HepG2 (cell line): ENCODE data around the gene GJB6. TPM values are rescaled to one million over a fixed set of nuclear protein-coding genes. Genes with fewer than 3 reads are reported as not detected.

Experiments used
- ATAC-seq: fragments of 200-7000 bp; cut with Tn5 transposase; 3 replicates; pipeline ENCODE4 v1.9.1; 2020; ENCODE audit warnings: mild to moderate bottlenecking, moderate library complexity
- BruUV-seq: library from RNA; stranded (reverse); fragments of 400-500 nt; replicated peaks from 2 replicates; lab custom pipeline; 2021; lab: Mats Ljungman, UMichigan
- CTCF ChIA-PET: fragments of 300-600 bp; formaldehyde crosslinking; extraction: SDS; loops from one replicate; lab custom pipeline; 2021; ENCODE audit warnings: low total read pairs, inconsistent platforms, low intra/inter-chr PET ratio; lab: Yijun Ruan, JAX
- POLR2A ChIA-PET: fragments of 350-600 bp; sonication (Branson Sonifier 250); formaldehyde crosslinking; loops from one replicate; lab custom pipeline; 2020; ENCODE audit warnings: antibody characterized with exemption, inconsistent platforms; lab: Yijun Ruan, JAX
- DNase-seq: peaks from one replicate; pipeline ENCODE4 v3.0.0-alpha.2; 2015; ENCODE audit warnings: low spot score
- FAIRE-seq: peaks from 3 replicates; lab custom pipeline; 2011; peaks lifted over from hg19 to GRCh38; lab: Jason Lieb, UNC
- H2AFZ ChIP-seq: one replicate; pipeline ENCODE4 v1.6.1; 2011; ENCODE audit warnings: low read length, inconsistent platforms
- H3K27ac ChIP-seq: fragments of 300-600 bp; 3 replicates; pipeline ENCODE4 v1.8.0; 2011; ENCODE audit warnings: mixed run types, mild to moderate bottlenecking, mixed read lengths, low read length, inconsistent platforms; ENCODE audit not compliant: insufficient read depth; ENCODE audit errors: extremely low read length
- H3K27me3 ChIP-seq, 2 experiments: fragments of 200-600 bp in 1 of 2; 2 replicates in 1 of 2; 3 replicates in 1 of 2; pipeline versions ENCODE4 v1.6.0 to v1.8.0; 2011; ENCODE audit warnings: low read length in 2 of 2, mild to moderate bottlenecking in 2 of 2, moderate library complexity in 2 of 2, inconsistent platforms in 1 of 2; ENCODE audit not compliant: insufficient read depth in 2 of 2, control insufficient read depth in 1 of 2
- H3K36me3 ChIP-seq, 2 experiments: fragments of 200-600 bp in 1 of 2; replicated peaks in 1 of 2; 2 replicates in 1 of 2; 3 replicates in 1 of 2; pipeline versions ENCODE4 v1.5.1 to v1.8.0; 2011; ENCODE audit warnings: low read length in 2 of 2, inconsistent platforms in 1 of 2; ENCODE audit not compliant: insufficient read depth in 2 of 2, control insufficient read depth in 1 of 2
- H3K4me1 ChIP-seq: 2 replicates; pipeline ENCODE4 v1.5.1; 2012; ENCODE audit warnings: low read length, inconsistent platforms; ENCODE audit not compliant: insufficient read depth
- H3K4me2 ChIP-seq: 2 replicates; pipeline ENCODE4 v1.6.0; 2011; ENCODE audit warnings: low read depth, low read length, inconsistent platforms
- H3K4me3 ChIP-seq, 3 experiments: fragments of 200-600 bp in 1 of 3; sonication (generic), shearing (Covaris generic) in 1 of 3; replicated peaks in 1 of 3; 2 replicates each; pipeline ENCODE4 v1.5.1; 2011 to 2016; ENCODE audit warnings: low read length in 3 of 3, inconsistent platforms in 2 of 3, low read depth in 2 of 3, mild to moderate bottlenecking in 2 of 3, control low read depth in 1 of 3, mixed read lengths in 1 of 3; ENCODE audit not compliant: insufficient read depth in 1 of 3
- H3K79me2 ChIP-seq: one replicate; pipeline ENCODE4 v1.6.1; 2011; ENCODE audit warnings: low read length, inconsistent platforms; ENCODE audit not compliant: insufficient read depth
- H3K9ac ChIP-seq: 2 replicates; pipeline ENCODE4 v1.6.0; 2011; ENCODE audit warnings: mild to moderate bottlenecking, low read depth, low read length, inconsistent platforms; ENCODE audit not compliant: insufficient read depth
- H3K9me3 ChIP-seq: 2 replicates; pipeline ENCODE4 v1.5.1; 2012; ENCODE audit warnings: mild to moderate bottlenecking, low read length
- H4K20me1 ChIP-seq: 2 replicates; pipeline ENCODE4 v1.6.0; 2011; ENCODE audit warnings: inconsistent platforms, mild to moderate bottlenecking, low read length, moderate library complexity; ENCODE audit not compliant: insufficient read depth
- MED13 ChIP-seq: sonication (generic); formaldehyde crosslinking; IDR thresholded peaks from 2 replicates; pipeline ENCODE4 v1.5.0; 2020; ENCODE audit warnings: missing genetic modification reagents
- MLLT10 ChIP-seq: sonication (generic); formaldehyde crosslinking; IDR thresholded peaks from 2 replicates; pipeline ENCODE4 v1.4.0; 2020; ENCODE audit warnings: missing genetic modification reagents
- NCOA5 ChIP-seq: sonication (generic); formaldehyde crosslinking; IDR thresholded peaks from 2 replicates; pipeline ENCODE4 v1.4.0; 2020; ENCODE audit warnings: missing genetic modification reagents
- NONO ChIP-seq, 2 experiments: fragments of 450-650 bp in 1 of 2; sonication (generic) in 1 of 2; formaldehyde crosslinking in 1 of 2; IDR thresholded peaks in 1 of 2; conservative IDR thresholded peaks in 1 of 2; 2 replicates each; pipeline versions ENCODE4 v1.6.1 to v1.8.0; 2017 to 2022; ENCODE audit warnings: mild to moderate bottlenecking in 1 of 2, missing genetic modification reagents in 1 of 2, moderate library complexity in 1 of 2
- NR2C2 ChIP-seq: sonication (generic); formaldehyde crosslinking; IDR thresholded peaks from 2 replicates; pipeline ENCODE4 v1.4.0; 2020; ENCODE audit warnings: missing genetic modification reagents, mild to moderate bottlenecking, moderate library complexity, borderline replicate concordance
- RFX1 ChIP-seq: fragments of 450-650 bp; IDR thresholded peaks from 2 replicates; pipeline ENCODE4 v1.6.1; 2017
- SAFB2 ChIP-seq: sonication (generic); formaldehyde crosslinking; IDR thresholded peaks from 2 replicates; pipeline ENCODE4 v1.5.1; 2020; ENCODE audit warnings: missing genetic modification reagents, low read depth, mild to moderate bottlenecking, borderline replicate concordance
- SMAD9 ChIP-seq: sonication (generic); formaldehyde crosslinking; IDR thresholded peaks from 2 replicates; pipeline ENCODE4 v1.5.1; 2020; ENCODE audit warnings: mild to moderate bottlenecking, missing genetic modification reagents
- YEATS4 ChIP-seq: sonication (generic); formaldehyde crosslinking; IDR thresholded peaks from 2 replicates; pipeline ENCODE4 v1.4.0; 2020; ENCODE audit warnings: missing genetic modification reagents, borderline replicate concordance
- WGBS: methylation state at CpG from one replicate; pipeline ENCODE4 v1.1.6; 2017; ENCODE audit warnings: low lambda C conversion rate; 5-methylcytosine and 5-hydroxymethylcytosine counted together
- in situ Hi-C: cut with HindIII; loops from 2 replicates; pipeline ENCODE4 v1.10.0; 2017; ENCODE audit warnings: low pct_unique_long_range_greater_than_20kb; ENCODE audit not compliant: extremely low pct_ligation_motif_present
- intact Hi-C: fragments of 100-400 bp; cut with micrococcal nuclease; formaldehyde crosslinking; loops from one replicate; pipeline ENCODE4 v1.10.0; 2022; ENCODE audit not compliant: unreplicated experiment
- polyA plus RNA-seq, 8 experiments: library from polyadenylated mRNA; depleted of rRNA in 3 of 8; stranded (reverse) in 7 of 8; unstranded in 1 of 8; fragments of >200 nt; fragmentation: Illumina TruSeq in 4 of 8; extraction: Trizol in 4 of 8; gene quantifications; 2 replicates each; pipeline versions ENCODE4 v1.2.1 to v1.2.3, GENCODE V29; 2011 to 2016; ENCODE audit warnings: low read depth in 4 of 8, missing spikeins in 1 of 8, mixed read lengths in 1 of 8; ENCODE audit not compliant: insufficient read depth in 1 of 8
- total RNA-seq, 5 experiments: library from RNA; depleted of rRNA; stranded (reverse); fragments of >200 nt; fragmentation: Illumina TruSeq; extraction: Trizol; gene quantifications; 2 replicates each; pipeline ENCODE4 v1.2.3, GENCODE V29; 2016; ENCODE audit warnings: low read depth in 1 of 5
- TF ChIP-seq, protein P1 (sequence below): sonication (generic); formaldehyde crosslinking; IDR thresholded peaks from 2 replicates; pipeline ENCODE4 v1.4.0; 2020; ENCODE audit warnings: missing genetic modification reagents, borderline replicate concordance
- TF ChIP-seq, protein P2 (sequence below): sonication (generic); formaldehyde crosslinking; IDR thresholded peaks from 2 replicates; pipeline ENCODE4 v1.4.0; 2020; ENCODE audit warnings: missing genetic modification reagents, borderline replicate concordance
- TF ChIP-seq, protein P3 (sequence below): sonication (generic); formaldehyde crosslinking; IDR thresholded peaks from 2 replicates; pipeline ENCODE4 v1.4.0; 2020; ENCODE audit warnings: missing genetic modification reagents

Gene GJB6
- total and polyA plus RNA-seq, 2 of the 13 experiments (the other 11 are each of a cell fraction or from before 2014, with no cell fraction given) = not detected

DNA sequence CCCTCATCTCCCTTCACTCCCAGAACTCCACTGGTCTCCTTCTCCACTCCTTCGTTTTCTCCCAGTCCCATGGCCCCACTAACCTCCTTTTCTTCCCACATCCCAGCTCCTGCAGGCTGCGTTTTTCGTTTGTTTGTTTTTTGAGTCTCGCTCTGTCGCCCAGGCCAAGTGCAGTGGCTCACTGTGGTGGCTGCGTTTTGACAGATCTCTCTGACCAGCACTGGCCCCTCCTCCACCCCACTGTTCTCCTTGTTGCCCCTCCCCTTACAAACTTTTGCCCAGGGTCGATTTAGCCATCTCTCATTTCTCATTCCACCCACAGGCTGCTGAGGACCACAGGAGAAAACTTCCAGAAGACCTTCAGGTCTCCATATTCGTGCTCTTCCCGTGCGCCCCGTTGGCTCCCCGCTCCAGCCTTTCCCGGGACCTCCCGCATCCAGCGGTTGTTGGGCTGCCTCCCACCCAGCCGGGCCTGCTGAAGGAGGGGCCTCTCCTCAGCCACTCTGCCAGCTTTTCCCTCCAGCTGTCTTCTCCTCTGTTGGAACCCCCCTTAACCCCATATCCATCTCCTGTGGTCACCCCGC is 40.6 kb upstream of the GJB6 start:
- H3K9ac ChIP-seq = no peak overlapping the region
- no peak for ATAC-seq
- no peak for FAIRE-seq
- ChIA-PET POLR2A (no interaction called here), CTCF (no interaction called here)
- no peaks in the 10 kb centered on the region for H3K9me3 ChIP-seq
- TF ChIP-seq SMAD9 (CRISPR knock-in tag) = no peak
- TF ChIP-seq, protein P1, sequence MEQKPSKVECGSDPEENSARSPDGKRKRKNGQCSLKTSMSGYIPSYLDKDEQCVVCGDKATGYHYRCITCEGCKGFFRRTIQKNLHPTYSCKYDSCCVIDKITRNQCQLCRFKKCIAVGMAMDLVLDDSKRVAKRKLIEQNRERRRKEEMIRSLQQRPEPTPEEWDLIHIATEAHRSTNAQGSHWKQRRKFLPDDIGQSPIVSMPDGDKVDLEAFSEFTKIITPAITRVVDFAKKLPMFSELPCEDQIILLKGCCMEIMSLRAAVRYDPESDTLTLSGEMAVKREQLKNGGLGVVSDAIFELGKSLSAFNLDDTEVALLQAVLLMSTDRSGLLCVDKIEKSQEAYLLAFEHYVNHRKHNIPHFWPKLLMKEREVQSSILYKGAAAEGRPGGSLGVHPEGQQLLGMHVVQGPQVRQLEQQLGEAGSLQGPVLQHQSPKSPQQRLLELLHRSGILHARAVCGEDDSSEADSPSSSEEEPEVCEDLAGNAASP (CRISPR knock-in tag) = no peak
- TF ChIP-seq, protein P2, sequence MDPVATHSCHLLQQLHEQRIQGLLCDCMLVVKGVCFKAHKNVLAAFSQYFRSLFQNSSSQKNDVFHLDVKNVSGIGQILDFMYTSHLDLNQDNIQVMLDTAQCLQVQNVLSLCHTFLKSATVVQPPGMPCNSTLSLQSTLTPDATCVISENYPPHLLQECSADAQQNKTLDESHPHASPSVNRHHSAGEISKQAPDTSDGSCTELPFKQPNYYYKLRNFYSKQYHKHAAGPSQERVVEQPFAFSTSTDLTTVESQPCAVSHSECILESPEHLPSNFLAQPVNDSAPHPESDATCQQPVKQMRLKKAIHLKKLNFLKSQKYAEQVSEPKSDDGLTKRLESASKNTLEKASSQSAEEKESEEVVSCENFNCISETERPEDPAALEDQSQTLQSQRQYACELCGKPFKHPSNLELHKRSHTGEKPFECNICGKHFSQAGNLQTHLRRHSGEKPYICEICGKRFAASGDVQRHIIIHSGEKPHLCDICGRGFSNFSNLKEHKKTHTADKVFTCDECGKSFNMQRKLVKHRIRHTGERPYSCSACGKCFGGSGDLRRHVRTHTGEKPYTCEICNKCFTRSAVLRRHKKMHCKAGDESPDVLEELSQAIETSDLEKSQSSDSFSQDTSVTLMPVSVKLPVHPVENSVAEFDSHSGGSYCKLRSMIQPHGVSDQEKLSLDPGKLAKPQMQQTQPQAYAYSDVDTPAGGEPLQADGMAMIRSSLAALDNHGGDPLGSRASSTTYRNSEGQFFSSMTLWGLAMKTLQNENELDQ = no peak
- no peak for TF ChIP-seq RFX1
- no peak for TF ChIP-seq NCOA5 (CRISPR knock-in tag)
- TF ChIP-seq, protein P3, sequence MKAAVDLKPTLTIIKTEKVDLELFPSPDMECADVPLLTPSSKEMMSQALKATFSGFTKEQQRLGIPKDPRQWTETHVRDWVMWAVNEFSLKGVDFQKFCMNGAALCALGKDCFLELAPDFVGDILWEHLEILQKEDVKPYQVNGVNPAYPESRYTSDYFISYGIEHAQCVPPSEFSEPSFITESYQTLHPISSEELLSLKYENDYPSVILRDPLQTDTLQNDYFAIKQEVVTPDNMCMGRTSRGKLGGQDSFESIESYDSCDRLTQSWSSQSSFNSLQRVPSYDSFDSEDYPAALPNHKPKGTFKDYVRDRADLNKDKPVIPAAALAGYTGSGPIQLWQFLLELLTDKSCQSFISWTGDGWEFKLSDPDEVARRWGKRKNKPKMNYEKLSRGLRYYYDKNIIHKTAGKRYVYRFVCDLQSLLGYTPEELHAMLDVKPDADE (CRISPR knock-in tag) = no peak
- no peak for TF ChIP-seq NONO (IDR thresholded peaks at IDR 0.05)
- no peak for TF ChIP-seq NONO (CRISPR knock-in tag; conservative IDR thresholded peaks at IDR 0.05)
- no peak for TF ChIP-seq MLLT10 (CRISPR knock-in tag)
- no peak for TF ChIP-seq SAFB2 (CRISPR knock-in tag)
- no peak for TF ChIP-seq MED13 (CRISPR knock-in tag)
- TF ChIP-seq NR2C2 = no peak
- TF ChIP-seq YEATS4 = no peak
- no peaks in the 10 kb centered on the region; a peak in 1 of 5 replicates for H3K27me3 ChIP-seq
- no peaks in the 10 kb centered on the region for H4K20me1 ChIP-seq
- no peak overlapping the region for H3K27ac ChIP-seq
- no TSS peak for BruUV-seq
- no peak overlapping the region for H2AFZ ChIP-seq
- no peak overlapping the region for H3K4me2 ChIP-seq
- H3K79me2 ChIP-seq = no peaks in the 10 kb centered on the region
- no peaks in the 10 kb centered on the region for H3K4me1 ChIP-seq
- H3K36me3 ChIP-seq = no peaks in the 10 kb centered on the region
- no peak for DNase-seq
- intact Hi-C loops = no loop called here
- in situ Hi-C loops = no loop called here
- WGBS = 51% methylated on average over 17 of the region's 17 CpGs
- no peak overlapping the region for H3K4me3 ChIP-seq
